ENCODE data around the gene FAM219A.
"Not testable (repeated sequence)": the region's sequence is repeated elsewhere in the genome, so short reads cannot be mapped to it uniquely, and the experiment has no call there.

FAM219A gene

DNA sequence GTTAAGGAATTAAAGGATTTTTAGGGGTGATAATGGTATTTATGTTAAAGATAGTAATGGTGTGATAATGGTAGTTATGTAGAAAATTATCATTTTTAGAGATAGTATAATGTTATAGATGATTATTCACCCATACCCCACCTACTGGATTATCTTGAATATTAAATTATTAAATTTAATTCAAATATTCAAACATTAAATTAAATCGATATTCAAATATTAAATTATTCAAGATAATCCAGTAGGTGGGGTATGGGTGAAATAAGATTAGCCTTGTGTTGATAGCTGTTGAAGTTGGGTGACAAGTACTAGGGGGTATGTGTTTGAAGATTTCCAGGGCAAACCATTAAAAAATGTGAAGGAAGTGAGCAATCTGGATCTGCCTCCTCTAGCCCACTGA lies 15.6 kb downstream of the FAM219A start:
- no peak for DNase-seq

DNA sequence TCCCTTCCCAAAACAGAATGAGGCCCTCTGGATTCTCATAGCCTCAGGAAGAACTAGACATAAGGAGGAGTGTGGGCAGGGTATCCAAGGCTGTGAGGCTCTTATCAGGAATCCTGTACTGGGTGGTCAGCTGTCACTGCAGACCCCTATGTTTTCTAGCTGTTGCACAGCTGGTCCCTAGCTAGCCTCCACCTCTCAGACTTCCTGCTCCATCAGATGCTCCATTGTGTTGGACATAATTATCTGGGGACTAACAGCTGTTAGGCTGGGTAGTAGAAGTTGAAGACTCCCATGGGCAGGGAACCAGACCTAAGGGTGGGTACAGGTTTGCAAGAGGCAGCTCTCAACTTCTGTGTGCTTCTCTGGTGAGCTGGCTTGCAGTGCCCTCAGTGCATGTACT lies 18.4 kb downstream of the FAM219A start:
- no peak for DNase-seq

DNA sequence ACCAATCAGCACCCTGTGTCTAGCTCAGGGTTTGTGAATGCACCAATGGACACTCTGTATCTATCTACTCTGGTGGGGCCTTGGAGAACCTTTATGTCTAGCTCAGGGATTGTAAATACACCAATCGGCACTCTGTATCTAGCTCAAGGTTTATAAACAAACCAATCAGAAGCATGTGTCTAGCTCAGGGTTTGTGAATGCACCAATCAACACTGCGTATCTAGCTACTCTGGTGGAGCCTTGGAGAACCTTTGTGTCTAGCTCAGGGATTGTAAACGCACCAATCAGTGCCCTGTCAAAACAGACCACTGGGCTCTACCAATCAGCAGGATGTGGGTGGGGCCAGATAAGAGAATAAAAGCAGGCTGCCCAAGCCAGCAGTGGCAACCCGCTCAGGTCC lies 19.9 kb downstream of the FAM219A start:
- not testable (repeated sequence) for DNase-seq

GRCh38 chr9:34437926-34438307 lies 20.5 kb downstream of the FAM219A start:
- DNase-seq: not testable (repeated sequence)

DNA sequence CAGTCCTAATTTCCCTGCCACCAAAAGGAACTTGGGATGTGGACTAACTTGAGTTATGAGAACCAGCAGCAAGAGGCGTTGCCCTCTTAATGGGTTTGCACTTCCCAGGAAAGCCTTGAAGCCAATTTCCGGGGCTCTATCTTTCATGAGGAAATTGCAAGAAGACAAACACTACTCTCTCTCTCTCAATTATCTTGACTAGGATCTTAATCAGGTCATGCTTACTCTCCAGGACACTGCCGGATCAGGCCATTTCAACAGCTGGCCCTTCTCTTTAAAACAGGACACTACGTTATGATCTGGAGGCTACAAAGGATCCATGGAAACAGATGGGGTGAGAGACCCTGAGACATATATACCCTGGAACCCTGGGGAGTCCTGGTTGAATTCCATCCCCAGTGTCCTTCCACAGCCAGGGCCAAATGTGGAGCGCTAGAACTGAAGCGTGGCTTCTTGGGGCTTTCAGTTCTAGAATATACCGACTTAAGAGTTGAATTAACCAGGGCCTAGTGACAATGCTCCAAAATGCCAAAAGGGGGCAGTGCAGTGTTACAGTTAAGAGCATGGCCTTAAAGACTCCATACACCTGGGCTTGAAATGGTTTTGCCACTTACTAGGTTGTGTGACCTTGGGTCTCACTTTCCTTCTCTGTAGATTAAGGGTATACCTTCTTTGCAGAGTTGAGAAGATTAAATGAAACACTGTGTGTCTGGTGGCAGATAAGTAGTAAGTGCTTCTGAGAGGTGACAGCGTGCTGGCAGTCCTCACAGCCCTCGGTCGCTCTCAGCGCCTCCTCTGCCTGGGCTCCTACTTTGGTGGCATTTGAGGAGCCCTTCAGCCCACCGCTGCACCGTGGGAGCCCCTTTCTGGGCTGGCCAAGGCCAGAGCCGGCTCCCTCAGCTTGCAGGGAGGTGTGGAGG lies 21.1 kb downstream of the FAM219A start:
- no peak for DNase-seq

DNA sequence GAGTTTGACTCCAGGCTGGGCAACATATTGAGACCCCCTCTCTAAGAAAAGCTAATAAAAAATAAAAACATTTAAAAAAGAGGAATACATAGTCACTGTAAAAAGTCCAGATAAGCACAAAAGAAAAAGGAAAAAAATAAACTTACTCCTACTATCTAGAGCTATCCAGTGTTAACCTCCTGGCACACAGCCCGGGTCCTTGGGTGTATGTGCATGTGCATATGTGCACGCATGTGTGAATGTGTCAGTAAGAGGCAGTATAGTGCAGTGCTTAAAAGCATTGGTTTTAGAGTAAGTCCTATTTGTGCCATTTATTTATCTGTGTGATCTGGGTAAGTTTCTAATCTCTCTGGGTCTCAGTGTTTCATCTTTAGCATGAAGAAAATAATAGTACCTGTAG lies 26.7 kb downstream of the FAM219A start:
- no peak for DNase-seq

- no peak for DNase-seq
Observed at GRCh38 chr9:34430843-34431437, 27.4 kb downstream of the FAM219A start.

DNA sequence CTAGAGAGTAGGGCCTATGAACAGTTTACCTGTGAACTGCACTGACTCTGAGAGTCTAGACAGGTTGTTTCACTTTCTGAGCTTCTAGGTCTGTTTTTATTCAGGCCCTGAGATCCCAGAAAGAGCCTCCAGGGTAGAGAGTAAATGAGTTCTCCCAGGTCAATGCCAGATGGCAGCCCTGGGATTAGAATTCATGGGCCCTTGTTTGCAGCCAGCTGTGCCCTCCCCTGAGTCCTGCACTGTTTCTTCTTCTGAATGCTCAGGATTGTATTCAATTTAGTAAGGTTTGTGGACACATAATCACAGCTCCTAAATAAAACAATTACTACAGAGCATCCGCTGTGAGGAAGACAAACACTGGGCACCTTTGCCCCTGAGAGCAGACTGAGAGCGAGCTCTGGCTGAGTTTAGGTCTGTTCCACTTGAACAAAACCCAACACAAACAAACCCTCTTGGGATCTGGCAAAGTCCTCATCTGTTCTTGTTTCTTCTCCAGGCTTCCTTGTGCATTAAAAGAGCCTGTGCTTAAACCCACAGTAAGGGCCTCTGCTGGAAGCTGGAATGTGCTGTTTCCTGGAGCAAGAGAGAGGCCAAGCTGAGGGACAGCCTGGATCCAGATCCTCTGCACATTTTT lies 29.9 kb downstream of the FAM219A start:
- DNase-seq: no peak

- no peak for DNase-seq
Observed at GRCh38 chr9:34426347-34427074, 31.9 kb downstream of the FAM219A start.

- no peak for DNase-seq
Observed at GRCh38 chr9:34419716-34420504, 38.5 kb downstream of the FAM219A start.

GRCh38 chr9:34417734-34418133 lies 40.6 kb downstream of the FAM219A start:
- DNase-seq: no peak

DNA sequence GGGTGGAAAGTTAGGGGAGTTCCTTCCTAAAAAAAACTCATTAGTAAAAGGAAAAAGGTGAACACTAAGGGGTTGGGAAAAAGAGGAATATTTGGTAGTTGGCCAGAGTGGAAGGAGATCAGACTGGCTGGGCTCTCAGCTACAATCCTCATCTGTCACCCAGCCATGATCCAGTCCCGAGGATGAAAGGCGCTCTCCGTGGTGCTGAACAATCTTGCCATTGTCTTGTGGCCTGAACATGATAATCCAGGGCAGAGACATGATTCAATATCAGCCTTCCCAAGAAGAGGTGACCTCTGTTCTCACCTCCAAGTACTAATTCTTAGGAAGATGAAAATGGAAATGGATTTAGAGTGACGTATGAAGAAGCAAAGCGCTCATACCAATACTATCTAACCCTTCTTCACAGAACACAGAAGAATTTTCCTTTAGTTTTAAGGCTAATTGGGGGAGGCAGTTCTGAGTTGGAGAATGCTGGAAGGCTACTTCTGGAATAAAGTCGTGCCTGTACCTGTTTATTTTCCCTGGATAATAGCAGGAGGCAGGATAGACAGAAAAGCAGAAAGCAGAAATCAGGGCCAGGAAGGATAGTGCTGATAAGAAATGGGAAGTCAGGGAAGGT lies 45.0 kb downstream of the FAM219A start:
- no peak for DNase-seq

DNA sequence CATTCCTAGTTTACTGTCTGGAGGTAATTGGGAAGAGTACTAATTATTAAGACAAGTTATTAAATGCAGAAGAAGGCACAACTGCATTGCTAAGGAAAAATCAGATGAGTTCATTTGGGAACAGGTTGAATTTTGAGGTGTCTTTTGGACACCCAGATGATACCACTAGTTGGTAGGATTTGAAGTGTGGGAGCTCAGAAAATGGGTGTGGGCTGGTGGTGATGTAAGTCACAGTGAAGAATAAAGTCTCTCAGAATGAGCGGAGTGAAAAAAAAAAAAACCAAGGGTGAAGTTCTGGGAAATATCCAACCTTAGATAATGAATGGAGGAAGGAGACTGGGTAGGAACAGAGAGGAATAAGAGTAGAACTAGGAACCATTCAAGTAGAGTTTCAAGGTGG lies 46.0 kb downstream of the FAM219A start:
- no peak for DNase-seq

GRCh38 chr9:34409154-34409553 lies 49.2 kb downstream of the FAM219A start:
- DNase-seq: no peak

DNA sequence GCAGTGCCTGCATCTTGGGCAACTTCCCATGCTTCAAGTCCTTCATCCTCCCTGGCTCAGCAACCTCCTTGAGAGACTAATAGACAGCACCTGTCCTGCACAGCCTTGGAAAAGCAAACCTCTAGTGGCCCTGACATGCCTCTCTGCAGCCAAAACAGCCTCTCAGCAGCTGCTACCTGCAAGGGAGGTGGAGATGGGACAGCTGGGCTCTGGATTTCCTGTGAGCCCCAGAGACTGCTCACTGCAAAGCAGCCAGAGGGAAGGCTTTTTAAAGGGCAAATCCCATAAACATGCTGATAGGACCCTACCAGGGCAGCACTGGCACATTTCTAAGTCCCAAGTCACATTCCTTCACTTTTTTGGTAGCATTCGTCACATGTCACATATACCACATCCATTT lies 50.2 kb downstream of the FAM219A start:
- no peak for DNase-seq

- no peak for DNase-seq
Observed at GRCh38 chr9:34406219-34406618, 52.2 kb downstream of the FAM219A start.

GRCh38 chr9:34405719-34406118 lies 52.7 kb downstream of the FAM219A start:
- no peak for DNase-seq

- no peak for DNase-seq
Observed at GRCh38 chr9:34403554-34404380, 54.6 kb downstream of the FAM219A start.

DNA sequence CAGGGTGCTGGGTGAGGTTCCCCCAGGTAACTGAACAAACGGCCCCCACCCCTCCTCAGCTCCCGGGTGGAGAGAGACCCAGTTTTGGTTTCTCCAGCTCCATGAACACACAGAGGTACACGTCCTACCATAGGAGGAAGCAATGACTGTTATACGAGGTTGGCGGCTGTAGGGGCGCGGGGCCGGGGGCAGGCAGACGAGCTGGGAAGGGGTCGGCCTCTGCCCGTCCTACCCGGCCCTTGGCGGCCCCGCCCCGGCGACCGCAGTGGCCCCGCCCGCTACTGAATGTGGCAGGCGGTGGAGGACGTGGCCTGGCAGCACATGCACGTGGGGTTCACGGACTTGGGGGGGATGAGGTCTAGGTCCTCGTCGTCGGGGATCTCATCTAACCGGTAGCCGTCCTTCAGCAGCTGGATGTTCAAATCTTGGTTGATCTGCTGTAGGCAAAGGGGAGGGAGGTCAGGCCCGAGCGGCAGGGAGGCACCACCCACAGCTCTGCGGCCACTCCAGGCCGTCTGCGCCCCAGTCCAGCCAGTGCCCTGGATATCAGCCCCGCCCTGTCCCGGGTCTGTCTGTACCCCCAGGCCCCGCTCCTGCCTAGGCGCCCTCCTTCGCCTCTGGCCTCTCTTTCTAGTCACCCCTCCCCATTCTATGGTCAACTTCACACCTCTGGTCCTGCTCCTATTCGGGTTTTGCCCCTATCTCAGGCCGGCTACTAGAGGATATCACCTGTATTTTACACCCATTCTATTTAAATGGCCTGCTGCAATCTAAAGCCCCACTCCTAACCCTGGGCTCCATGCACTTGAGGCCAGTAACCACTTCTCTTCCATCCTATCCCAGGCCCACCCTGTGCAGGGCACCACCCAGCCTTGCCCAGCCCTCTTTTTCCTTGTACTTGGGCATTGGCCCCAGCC lies 57.4 kb downstream of the FAM219A start:
- DNase-seq: no peak

DNA sequence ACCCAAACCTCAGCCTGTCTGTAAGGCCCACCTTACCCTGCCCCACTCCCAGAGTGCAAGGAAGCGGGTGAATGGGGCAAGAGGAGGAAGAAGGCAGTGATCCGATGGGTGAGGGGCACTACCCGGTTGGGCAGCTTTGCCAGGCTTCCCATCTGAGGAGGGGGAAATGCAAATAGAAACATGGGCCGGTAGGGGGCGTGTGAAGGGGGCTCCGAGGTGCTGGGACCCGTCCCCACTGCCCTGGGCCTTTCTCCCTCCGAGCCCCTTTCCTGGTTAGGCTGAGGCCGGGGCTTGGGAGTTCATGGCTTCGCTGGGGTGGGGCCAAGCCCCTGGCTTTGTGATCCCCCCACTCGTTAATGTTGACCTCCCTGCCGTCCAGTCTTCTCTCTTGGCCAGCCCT lies 58.1 kb downstream of the FAM219A start:
- DNase-seq: no peak

Data from activated gamma-delta T cell (primary cell).